Transverse colon (tissue), 4 donors: ENCODE data around the gene DYNLT3.

Experiments used
- CTCF ChIP-seq, 5 experiments: fragments of 200-600 bp in 3 of 5; fragments of 450-650 bp in 2 of 5; sonication (generic) in 3 of 5; IDR thresholded peaks; 1 replicate in 2 of 5; 2 replicates in 3 of 5; pipeline ENCODE4 v1.5.1; 2016 to 2017; ENCODE audit warnings: antibody characterized with exemption in 5 of 5, inconsistent platforms in 3 of 5, mild to moderate bottlenecking in 2 of 5, moderate library complexity in 1 of 5
- POLR2AphosphoS5 ChIP-seq, 3 donors: sonication (generic); formaldehyde crosslinking; IDR thresholded peaks; one replicate each; pipeline ENCODE4 v1.6.1; 2016; ENCODE audit warnings: antibody characterized with exemption in 3 of 3

- TF ChIP-seq CTCF (IDR thresholded peaks at IDR 0.05) (no peak), POLR2AphosphoS5 (IDR thresholded peaks at IDR 0.05) (no peak)
Observed at GRCh38 chrX:37854148-37854547, 6.8 kb upstream of the DYNLT3 start.
